Activated CD8-positive, alpha-beta T cell treated with anti-CD3 and anti-CD28 coated beads, Interleukin-2, amount 10 ng/mL, durations not matched to agents 7 days and 5 days (primary cell): ENCODE results near the gene MAGI2. TPM values are rescaled to one million over a fixed set of nuclear protein-coding genes. Genes with fewer than 3 reads are reported as not detected.
"Not testable (repeated sequence)": the region's sequence is repeated elsewhere in the genome, so short reads cannot be mapped to it uniquely, and the experiment has no call there.

ENCODE experiments used
- ATAC-seq: fragments of 150-1000 bp; cut with Tn5 transposase; one replicate; pipeline ENCODE4 v1.10.0; 2021; ENCODE audit warnings: moderate library complexity
- CTCF ChIA-PET: fragments of 350-600 bp; sonication (Branson Sonifier 250); formaldehyde crosslinking; loops from one replicate; lab custom pipeline; 2021; ENCODE audit warnings: antibody characterized with exemption; lab: Charles Lee
- POLR2A ChIA-PET: fragments of 350-600 bp; sonication (Branson Sonifier 250); formaldehyde crosslinking; loops from one replicate; lab custom pipeline; 2021; ENCODE audit warnings: antibody characterized with exemption; lab: Charles Lee
- DNase-seq: peaks from one replicate; pipeline ENCODE4 v3.0.0-alpha.2; 2020
- H3K27ac Mint-ChIP-seq: one replicate; pipeline ENCODE4 v1.8.0; 2021; ENCODE audit warnings: mild to moderate bottlenecking, mixed read lengths
- H3K27me3 Mint-ChIP-seq: one replicate; pipeline ENCODE4 v1.8.0; 2021; ENCODE audit warnings: low read depth, mixed read lengths
- H3K36me3 Mint-ChIP-seq: one replicate; pipeline ENCODE4 v1.8.0; 2021; ENCODE audit warnings: low read depth, mixed read lengths
- H3K4me1 Mint-ChIP-seq: one replicate; pipeline ENCODE4 v1.8.0; 2021; ENCODE audit warnings: low read depth, mixed read lengths
- H3K4me3 Mint-ChIP-seq: one replicate; pipeline ENCODE4 v1.8.0; 2021; ENCODE audit warnings: mild to moderate bottlenecking, mixed read lengths
- H3K9me3 Mint-ChIP-seq: one replicate; pipeline ENCODE4 v1.8.0; 2022; ENCODE audit warnings: mixed read lengths; ENCODE audit not compliant: insufficient read depth
- total RNA-seq, 2 experiments: library from RNA; stranded (reverse); gene quantifications; one replicate each; pipeline ENCODE4 v1.2.3, GENCODE V29; 2021

MAGI2 gene
- total RNA-seq, 2 experiments from 2014 or later, result 0.05 TPM; not detected in 1

GRCh38 chr7:78578686-78579085, 874.8 kb downstream of the MAGI2 start:
- Mint-ChIP-seq H3K4me1 (peaks cover 3% of the 10 kb centered on the region), H3K9me3 (no peaks in the 10 kb centered on the region), H3K36me3 (no peaks in the 10 kb centered on the region), H3K27me3 (no peaks in the 10 kb centered on the region), H3K4me3 (no peak overlapping the region), H3K27ac (no peak overlapping the region)
- DNase-seq (no peak), ATAC-seq (no peak)
- ChIA-PET CTCF (no interaction called here), POLR2A (no interaction called here)

GRCh38 chr7:78577174-78577952, 876.1 kb downstream of the MAGI2 start:
- H3K4me3 Mint-ChIP-seq, H3K4me1 Mint-ChIP-seq, H3K36me3 Mint-ChIP-seq, DNase-seq, ATAC-seq, H3K9me3 Mint-ChIP-seq, H3K27ac Mint-ChIP-seq, POLR2A ChIA-PET, CTCF ChIA-PET, H3K27me3 Mint-ChIP-seq: not testable (repeated sequence)

- DNase-seq (no peak), ATAC-seq (no peak)
- Mint-ChIP-seq H3K27me3 (no peaks in the 10 kb centered on the region), H3K36me3 (no peaks in the 10 kb centered on the region), H3K27ac (no peak overlapping the region), H3K9me3 (no peaks in the 10 kb centered on the region), H3K4me3 (no peak overlapping the region), H3K4me1 (peaks cover 3% of the 10 kb centered on the region)
- ChIA-PET CTCF (no interaction called here), POLR2A (no interaction called here)
Measured at GRCh38 chr7:78576236-78576635, 877.2 kb downstream of the MAGI2 start.

GRCh38 chr7:78571292-78571691, 882.2 kb downstream of the MAGI2 start:
- H3K27ac Mint-ChIP-seq, result no peak overlapping the region
- H3K9me3 Mint-ChIP-seq, result no peaks in the 10 kb centered on the region
- ATAC-seq, result no peak
- H3K4me1 Mint-ChIP-seq, result peaks cover 2% of the 10 kb centered on the region
- H3K27me3 Mint-ChIP-seq, result no peaks in the 10 kb centered on the region
- CTCF ChIA-PET, result no interaction called here
- H3K36me3 Mint-ChIP-seq, result no peaks in the 10 kb centered on the region
- POLR2A ChIA-PET, result no interaction called here
- no peak overlapping the region for H3K4me3 Mint-ChIP-seq
- no peak for DNase-seq

GRCh38 chr7:78568690-78569089, 884.8 kb downstream of the MAGI2 start:
- Mint-ChIP-seq H3K4me3 (no peak overlapping the region), H3K27me3 (no peaks in the 10 kb centered on the region), H3K27ac (no peak overlapping the region), H3K36me3 (no peaks in the 10 kb centered on the region), H3K4me1 (no peaks in the 10 kb centered on the region), H3K9me3 (no peaks in the 10 kb centered on the region)
- ATAC-seq, result no peak
- DNase-seq, result no peak
- CTCF ChIA-PET, result no interaction called here
- POLR2A ChIA-PET, result no interaction called here

- no peak for DNase-seq
- Mint-ChIP-seq H3K4me1 (no peaks in the 10 kb centered on the region), H3K27me3 (no peaks in the 10 kb centered on the region), H3K36me3 (no peaks in the 10 kb centered on the region), H3K27ac (no peak overlapping the region), H3K9me3 (no peaks in the 10 kb centered on the region), H3K4me3 (no peak overlapping the region)
- CTCF ChIA-PET, result no interaction called here
- POLR2A ChIA-PET, result no interaction called here
- no peak for ATAC-seq
Measured at GRCh38 chr7:78567836-78568235, 885.6 kb downstream of the MAGI2 start.

- ATAC-seq (no peak), DNase-seq (no peak)
- CTCF ChIA-PET, result no interaction called here
- POLR2A ChIA-PET, result no interaction called here
- Mint-ChIP-seq H3K27ac (no peak overlapping the region), H3K4me3 (no peak overlapping the region), H3K36me3 (no peaks in the 10 kb centered on the region), H3K4me1 (no peaks in the 10 kb centered on the region), H3K9me3 (no peaks in the 10 kb centered on the region), H3K27me3 (no peaks in the 10 kb centered on the region)
Measured at GRCh38 chr7:78565784-78566183, 887.7 kb downstream of the MAGI2 start.

- ChIA-PET POLR2A (no interaction called here), CTCF (no interaction called here)
- Mint-ChIP-seq H3K36me3 (no peaks in the 10 kb centered on the region), H3K9me3 (no peaks in the 10 kb centered on the region), H3K4me1 (no peaks in the 10 kb centered on the region), H3K27ac (no peak overlapping the region), H3K27me3 (no peaks in the 10 kb centered on the region), H3K4me3 (no peak overlapping the region)
- DNase-seq, result no peak
- ATAC-seq, result no peak
Measured at GRCh38 chr7:78563191-78563590, 890.3 kb downstream of the MAGI2 start.

GRCh38 chr7:78562191-78562590, 891.3 kb downstream of the MAGI2 start:
- H3K36me3 Mint-ChIP-seq, result no peaks in the 10 kb centered on the region
- CTCF ChIA-PET, result no interaction called here
- POLR2A ChIA-PET, result no interaction called here

GRCh38 chr7:78558566-78558965, 894.9 kb downstream of the MAGI2 start:
- ATAC-seq (no peak), DNase-seq (no peak)
- Mint-ChIP-seq H3K9me3 (no peaks in the 10 kb centered on the region), H3K4me3 (no peak overlapping the region), H3K27ac (no peak overlapping the region), H3K36me3 (no peaks in the 10 kb centered on the region), H3K27me3 (no peaks in the 10 kb centered on the region), H3K4me1 (no peaks in the 10 kb centered on the region)
- POLR2A ChIA-PET, result no interaction called here
- CTCF ChIA-PET, result no interaction called here

More at GRCh38 chr7:78562191-78562590, 891.3 kb downstream of the MAGI2 start:
- H3K27me3 Mint-ChIP-seq, result no peaks in the 10 kb centered on the region
- H3K27ac Mint-ChIP-seq, result no peak overlapping the region
- DNase-seq, result no peak
- H3K4me1 Mint-ChIP-seq, result no peaks in the 10 kb centered on the region
- ATAC-seq, result no peak
- no peaks in the 10 kb centered on the region for H3K9me3 Mint-ChIP-seq
- no peak overlapping the region for H3K4me3 Mint-ChIP-seq

- Mint-ChIP-seq H3K9me3 (no peaks in the 10 kb centered on the region), H3K4me3 (no peak overlapping the region), H3K27me3 (no peaks in the 10 kb centered on the region), H3K4me1 (no peaks in the 10 kb centered on the region), H3K36me3 (no peaks in the 10 kb centered on the region), H3K27ac (no peak overlapping the region)
- CTCF ChIA-PET, result no interaction called here
- ATAC-seq (no peak), DNase-seq (no peak)
- POLR2A ChIA-PET, result no interaction called here
Measured at GRCh38 chr7:78543976-78544375, 909.5 kb downstream of the MAGI2 start.

- Mint-ChIP-seq H3K27ac (no peak overlapping the region), H3K27me3 (no peaks in the 10 kb centered on the region), H3K4me1 (no peaks in the 10 kb centered on the region), H3K4me3 (no peak overlapping the region), H3K36me3 (no peaks in the 10 kb centered on the region), H3K9me3 (no peaks in the 10 kb centered on the region)
- ChIA-PET CTCF (no interaction called here), POLR2A (no interaction called here)
- no peak for ATAC-seq
- no peak for DNase-seq
Measured at GRCh38 chr7:78542981-78543380, 910.5 kb downstream of the MAGI2 start.

GRCh38 chr7:78542541-78542940, 910.9 kb downstream of the MAGI2 start:
- CTCF ChIA-PET, result no interaction called here
- no peaks in the 10 kb centered on the region for H3K27me3 Mint-ChIP-seq

More at GRCh38 chr7:78542541-78542940, 910.9 kb downstream of the MAGI2 start:
- H3K36me3 Mint-ChIP-seq, result no peaks in the 10 kb centered on the region
- H3K27ac Mint-ChIP-seq, result no peak overlapping the region
- H3K4me3 Mint-ChIP-seq, result no peak overlapping the region
- no peaks in the 10 kb centered on the region for H3K9me3 Mint-ChIP-seq
- ATAC-seq (no peak), DNase-seq (no peak)
- POLR2A ChIA-PET, result no interaction called here
- no peaks in the 10 kb centered on the region for H3K4me1 Mint-ChIP-seq
